ENCODE data around the gene CDH12. TPM values are rescaled to one million over a fixed set of nuclear protein-coding genes. Genes with fewer than 3 reads are reported as not detected.
"Not testable (repeated sequence)": the region's sequence is repeated elsewhere in the genome, so short reads cannot be mapped to it uniquely, and the experiment has no call there.

Gene CDH12
- total RNA-seq, 2 donors from 2014 or later, result 0.14 to 1.0 TPM

DNA sequence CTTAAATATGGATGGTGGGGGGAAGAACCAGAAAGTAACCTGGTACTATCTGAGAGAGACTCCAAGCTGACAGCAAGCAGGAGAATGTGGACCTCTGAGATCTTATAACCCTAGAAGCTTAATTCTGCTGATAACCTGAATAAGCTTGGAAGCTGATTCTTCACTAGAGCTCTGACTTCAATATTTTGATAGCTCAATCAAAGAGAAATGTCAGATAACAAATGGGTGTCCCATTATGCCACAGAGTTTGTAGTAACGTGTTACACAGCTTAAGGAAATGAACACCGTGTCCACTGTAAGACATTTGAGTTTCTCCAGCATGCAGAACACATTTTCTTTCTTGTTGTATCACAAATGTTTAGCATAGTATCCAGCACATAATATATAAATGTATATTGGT is 626.7 kb downstream of the CDH12 start:
- intact Hi-C loops (cut with DNase I), result no loop called here

DNA sequence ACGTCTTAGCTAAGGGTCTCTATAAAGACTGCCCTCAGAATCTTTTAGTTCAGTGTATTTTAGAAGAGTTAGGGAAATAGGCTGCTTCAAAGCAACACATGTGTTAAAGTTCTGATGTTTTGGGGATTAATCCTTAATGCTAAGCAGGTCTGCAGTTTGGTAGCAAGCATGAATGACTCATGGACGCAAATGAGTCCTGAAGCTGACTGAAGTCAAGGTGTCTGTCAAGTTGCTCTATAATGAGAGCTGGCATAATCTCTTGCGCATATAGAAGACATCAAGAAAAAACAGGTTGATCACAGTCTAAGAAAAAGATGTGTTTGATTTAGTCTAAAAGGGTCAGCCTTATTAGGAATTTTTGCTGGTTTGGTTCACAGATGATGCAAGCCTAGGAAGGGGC is 630.1 kb downstream of the CDH12 start:
- intact Hi-C loops (cut with DNase I), result no loop called here
- Histone ChIP-seq H3K4me3 (no peak overlapping the region), H3K4me1 (replicated peaks) (no peaks in the 10 kb centered on the region), H3K27me3 (replicated peaks; ENCODE audit: insufficient read depth) (no peaks in the 10 kb centered on the region), H3K27ac (no peak overlapping the region), H3K9me3 (no peaks in the 10 kb centered on the region), H3K36me3 (no peaks in the 10 kb centered on the region)
- no peak for DNase-seq (ENCODE audit: low spot score)
- WGBS, result 87% methylated on average over 3 of the region's 3 CpGs
- TF ChIP-seq POLR2AphosphoS5 (IDR thresholded peaks at IDR 0.05) (no peak), POLR2A (IDR thresholded peaks at IDR 0.05) (no peak)
- TF ChIP-seq, protein P1, sequence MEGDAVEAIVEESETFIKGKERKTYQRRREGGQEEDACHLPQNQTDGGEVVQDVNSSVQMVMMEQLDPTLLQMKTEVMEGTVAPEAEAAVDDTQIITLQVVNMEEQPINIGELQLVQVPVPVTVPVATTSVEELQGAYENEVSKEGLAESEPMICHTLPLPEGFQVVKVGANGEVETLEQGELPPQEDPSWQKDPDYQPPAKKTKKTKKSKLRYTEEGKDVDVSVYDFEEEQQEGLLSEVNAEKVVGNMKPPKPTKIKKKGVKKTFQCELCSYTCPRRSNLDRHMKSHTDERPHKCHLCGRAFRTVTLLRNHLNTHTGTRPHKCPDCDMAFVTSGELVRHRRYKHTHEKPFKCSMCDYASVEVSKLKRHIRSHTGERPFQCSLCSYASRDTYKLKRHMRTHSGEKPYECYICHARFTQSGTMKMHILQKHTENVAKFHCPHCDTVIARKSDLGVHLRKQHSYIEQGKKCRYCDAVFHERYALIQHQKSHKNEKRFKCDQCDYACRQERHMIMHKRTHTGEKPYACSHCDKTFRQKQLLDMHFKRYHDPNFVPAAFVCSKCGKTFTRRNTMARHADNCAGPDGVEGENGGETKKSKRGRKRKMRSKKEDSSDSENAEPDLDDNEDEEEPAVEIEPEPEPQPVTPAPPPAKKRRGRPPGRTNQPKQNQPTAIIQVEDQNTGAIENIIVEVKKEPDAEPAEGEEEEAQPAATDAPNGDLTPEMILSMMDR (IDR thresholded peaks at IDR 0.05), result no peak

More for the DNA sequence above, 626.7 kb downstream of the CDH12 start:
- no peaks in the 10 kb centered on the region for H3K4me1 ChIP-seq (replicated peaks)
- no peak for DNase-seq (ENCODE audit: low spot score)
- no peaks in the 10 kb centered on the region for H3K36me3 ChIP-seq
- WGBS, result 85% methylated on average over 2 of the region's 2 CpGs
- no peaks in the 10 kb centered on the region for H3K27me3 ChIP-seq (replicated peaks; ENCODE audit: insufficient read depth)
- TF ChIP-seq, protein P1 (IDR thresholded peaks at IDR 0.05), result no peak
- TF ChIP-seq POLR2AphosphoS5 (IDR thresholded peaks at IDR 0.05), result no peak
- TF ChIP-seq POLR2A (IDR thresholded peaks at IDR 0.05), result no peak
- no peak overlapping the region for H3K27ac ChIP-seq
- no peak overlapping the region for H3K4me3 ChIP-seq
- no peaks in the 10 kb centered on the region for H3K9me3 ChIP-seq

DNA sequence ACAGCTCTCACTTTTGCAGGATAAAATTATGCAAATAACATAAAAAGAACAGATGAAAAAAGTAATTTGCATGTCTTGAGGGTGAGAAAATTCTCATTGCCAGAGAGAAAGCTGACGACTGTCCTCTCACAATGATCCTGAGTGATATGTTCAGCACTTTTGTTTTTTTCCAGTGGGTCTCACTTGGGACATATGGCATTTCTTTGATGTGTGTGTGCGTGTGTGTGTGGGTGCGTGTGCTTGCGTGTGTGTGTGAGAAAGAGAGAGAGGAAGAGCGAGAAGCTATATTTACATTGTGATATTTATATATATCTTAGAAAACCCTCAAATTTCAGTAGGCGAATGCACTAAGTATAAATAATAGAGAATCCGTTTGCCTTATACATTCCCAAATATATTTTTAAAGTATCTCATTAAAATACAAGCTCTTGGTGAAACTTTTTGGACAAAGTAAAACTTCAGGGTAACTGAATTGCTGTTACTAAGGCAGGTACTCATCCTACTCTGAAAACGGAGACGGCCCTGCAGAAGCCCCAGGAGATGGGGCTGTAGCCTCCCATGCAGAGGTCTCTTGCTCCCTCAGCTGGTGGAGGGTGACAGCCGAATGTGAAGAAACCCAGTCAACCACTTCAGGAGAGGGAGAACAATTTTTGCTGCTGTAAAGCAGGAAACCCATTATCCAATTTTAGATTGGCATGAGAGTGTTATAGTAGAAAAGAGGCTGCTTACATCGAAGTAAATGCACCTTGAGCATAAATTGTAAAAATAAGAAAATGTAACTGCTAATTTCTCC is 639.2 kb downstream of the CDH12 start:
- 44% methylated on average over 9 of the region's 11 CpGs for WGBS
- not testable (repeated sequence) for DNase-seq (ENCODE audit: low spot score)

DNA sequence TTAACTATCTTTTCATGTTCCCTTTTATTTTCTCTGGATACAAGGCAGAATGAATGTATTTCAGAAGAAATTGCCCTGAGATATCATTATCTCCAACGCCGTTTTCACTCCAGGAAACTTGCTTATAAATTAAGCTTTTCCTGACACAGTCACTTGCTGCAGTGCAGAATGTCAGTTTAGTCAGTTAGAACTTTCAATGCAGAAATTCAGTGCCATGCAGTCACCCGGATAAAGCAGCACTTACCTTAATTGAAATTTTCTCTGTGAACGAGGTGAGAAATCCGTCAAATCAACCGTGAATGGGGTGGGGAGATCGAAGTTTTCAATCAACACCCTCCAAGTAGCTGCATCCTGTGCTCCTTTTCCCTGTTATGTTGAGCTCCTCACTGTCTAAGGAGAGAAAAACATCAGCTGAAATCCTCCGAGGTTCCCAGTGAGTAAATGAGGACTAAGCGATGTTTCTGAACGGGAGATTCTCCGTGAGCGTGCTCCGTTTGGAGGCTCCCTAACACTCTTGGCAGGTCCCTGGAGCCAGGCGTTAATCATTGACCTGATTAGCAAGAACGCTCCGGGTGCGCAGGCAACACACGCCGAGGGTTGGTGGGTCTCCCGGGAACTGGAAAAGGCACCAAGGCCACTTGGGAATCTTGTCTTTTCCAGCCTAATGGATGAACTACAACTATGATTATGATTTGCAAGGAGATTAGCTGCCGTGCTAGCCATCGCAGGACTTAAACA is 640.7 kb downstream of the CDH12 start:
- H3K4me3 ChIP-seq; H3K27ac ChIP-seq; H3K27me3 ChIP-seq (replicated peaks; ENCODE audit: insufficient read depth); H3K9me3 ChIP-seq; H3K4me1 ChIP-seq (replicated peaks); DNase-seq (ENCODE audit: low spot score); intact Hi-C loops (cut with DNase I); H3K36me3 ChIP-seq: not testable (repeated sequence)
- 13% methylated on average over 12 of the region's 22 CpGs for WGBS

More for the DNA sequence above, 639.2 kb downstream of the CDH12 start:
- H3K27me3 ChIP-seq (replicated peaks; ENCODE audit: insufficient read depth); H3K4me3 ChIP-seq; H3K27ac ChIP-seq; H3K36me3 ChIP-seq; H3K4me1 ChIP-seq (replicated peaks); intact Hi-C loops (cut with DNase I); H3K9me3 ChIP-seq: not testable (repeated sequence)

DNA sequence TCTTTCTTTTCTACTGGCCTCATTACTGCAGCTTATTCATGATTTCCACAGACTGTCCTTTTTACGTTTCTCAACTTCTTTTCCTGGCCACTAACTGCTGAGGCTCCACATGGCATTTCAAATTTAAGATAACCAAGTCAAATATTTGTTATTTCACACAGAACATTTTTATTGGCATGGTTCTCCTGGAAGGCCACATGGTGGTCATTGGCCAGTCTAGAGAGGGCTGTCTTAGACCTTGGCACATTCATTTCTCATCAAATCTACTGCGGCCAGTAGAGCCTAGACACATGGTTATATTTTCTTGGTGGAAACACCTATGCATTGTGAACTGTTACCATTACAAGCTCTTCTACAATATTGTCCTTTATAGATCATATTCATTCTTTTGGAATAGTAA is 644.7 kb downstream of the CDH12 start:
- intact Hi-C loops (cut with DNase I); H3K4me3 ChIP-seq; H3K4me1 ChIP-seq (replicated peaks); H3K27me3 ChIP-seq (replicated peaks; ENCODE audit: insufficient read depth); H3K9me3 ChIP-seq; H3K36me3 ChIP-seq; DNase-seq (ENCODE audit: low spot score); H3K27ac ChIP-seq: not testable (repeated sequence)
- 71% methylated on average over 2 of the region's 2 CpGs for WGBS

DNA sequence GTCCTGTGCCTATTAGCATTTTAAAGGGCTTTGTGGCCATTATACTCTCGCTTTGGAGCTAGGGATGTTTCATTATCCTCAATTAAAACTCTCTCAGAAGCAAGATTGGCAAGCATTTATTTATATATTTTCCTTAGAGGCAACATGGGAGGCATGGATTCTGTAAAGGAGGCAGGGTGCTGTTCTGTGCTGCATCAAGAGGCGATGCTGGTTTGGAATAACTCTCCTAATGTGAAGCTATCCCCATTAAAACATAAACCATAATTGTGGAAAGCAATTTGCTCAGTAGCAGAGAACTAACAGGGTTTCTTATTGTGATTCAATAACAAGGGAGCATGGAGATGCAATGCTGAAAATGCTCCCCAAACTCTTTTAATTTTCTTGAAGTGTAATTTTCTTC is 664.5 kb downstream of the CDH12 start:
- DNase-seq (ENCODE audit: low spot score); H3K4me1 ChIP-seq (replicated peaks); intact Hi-C loops (cut with DNase I); H3K27ac ChIP-seq; H3K36me3 ChIP-seq; H3K9me3 ChIP-seq; H3K27me3 ChIP-seq (replicated peaks; ENCODE audit: insufficient read depth); H3K4me3 ChIP-seq: not testable (repeated sequence)
- 93% methylated on average over 2 of the region's 2 CpGs for whole genome bisulfite sequencing

DNA sequence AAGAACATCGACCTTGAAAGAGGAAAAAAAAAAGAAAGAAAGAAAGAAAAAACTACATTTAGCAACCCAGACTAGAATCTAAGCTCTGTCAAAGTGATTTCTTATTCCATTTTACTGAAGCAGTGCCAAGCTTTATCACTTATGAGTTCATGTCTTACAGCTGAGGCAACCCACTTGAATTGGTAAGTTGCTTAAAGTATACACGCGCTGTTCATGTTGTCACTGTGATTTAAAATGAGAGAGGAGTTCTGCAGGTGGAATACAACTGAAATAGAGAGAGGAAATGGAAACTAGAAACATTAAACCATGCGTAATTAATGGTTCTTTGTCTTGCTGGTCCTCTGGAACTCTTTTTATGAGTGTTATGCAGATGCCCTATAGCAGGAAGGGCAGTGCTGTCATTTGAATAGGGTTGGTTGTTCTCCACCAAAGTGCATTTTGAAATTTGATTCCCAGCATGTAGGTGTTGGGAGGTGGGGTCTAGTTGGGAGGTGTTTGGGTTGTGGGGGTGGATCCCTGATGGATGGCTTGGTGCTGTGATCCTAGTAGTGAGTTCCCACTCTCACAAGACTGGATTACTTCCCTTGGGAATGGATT is 665.4 kb downstream of the CDH12 start:
- WGBS, result 81% methylated on average over 3 of the region's 4 CpGs
- not testable (repeated sequence) for DNase-seq (ENCODE audit: low spot score)

DNA sequence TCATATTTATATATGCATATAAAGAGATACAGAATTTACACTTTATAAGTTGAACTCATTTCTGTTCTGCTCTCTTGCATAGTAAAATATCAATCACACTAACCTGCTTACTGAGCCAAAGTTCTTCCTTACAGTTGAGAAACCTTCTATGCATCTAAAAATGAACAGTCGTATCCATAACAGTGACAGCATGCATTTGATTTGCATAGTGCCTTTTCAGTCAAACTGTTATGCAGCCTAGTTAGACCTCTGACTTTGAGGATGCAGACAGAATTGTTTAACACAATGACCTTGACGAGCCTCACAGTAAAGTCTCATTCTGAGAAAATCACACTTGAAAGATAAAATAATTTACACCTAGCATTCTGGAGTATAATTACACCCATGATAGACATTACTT is 683.9 kb downstream of the CDH12 start:
- H3K4me1 ChIP-seq (replicated peaks); H3K36me3 ChIP-seq; H3K9me3 ChIP-seq; intact Hi-C loops (cut with DNase I); DNase-seq (ENCODE audit: low spot score); H3K27me3 ChIP-seq (replicated peaks; ENCODE audit: insufficient read depth); H3K4me3 ChIP-seq; H3K27ac ChIP-seq: not testable (repeated sequence)
- 83% methylated on average over 2 of the region's 2 CpGs for whole genome bisulfite sequencing

More for the DNA sequence above, 665.4 kb downstream of the CDH12 start:
- H3K36me3 ChIP-seq; H3K4me1 ChIP-seq (replicated peaks); H3K9me3 ChIP-seq; intact Hi-C loops (cut with DNase I); H3K27ac ChIP-seq; H3K27me3 ChIP-seq (replicated peaks; ENCODE audit: insufficient read depth); H3K4me3 ChIP-seq: not testable (repeated sequence)

DNA sequence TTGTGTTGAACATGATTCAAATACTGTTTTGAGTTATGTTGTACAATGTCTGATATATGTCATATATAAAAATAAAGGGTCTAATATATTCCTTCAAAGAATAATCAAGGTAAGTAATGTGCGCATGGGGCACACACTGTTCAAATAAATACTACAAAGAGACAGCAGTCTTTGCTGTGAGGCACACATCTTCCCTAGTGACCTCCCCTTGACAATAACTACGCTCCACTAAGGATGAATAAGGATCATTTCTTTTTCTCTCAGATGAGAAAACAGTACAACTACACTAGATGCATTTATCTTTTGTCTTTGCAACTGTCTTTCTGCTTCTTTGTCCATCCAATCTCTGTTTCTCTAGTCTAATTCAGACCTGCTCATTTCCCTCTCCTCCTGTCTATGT is 684.4 kb downstream of the CDH12 start:
- intact Hi-C loops (cut with DNase I); H3K9me3 ChIP-seq; DNase-seq (ENCODE audit: low spot score); H3K4me3 ChIP-seq; H3K27me3 ChIP-seq (replicated peaks; ENCODE audit: insufficient read depth); H3K36me3 ChIP-seq; H3K27ac ChIP-seq; H3K4me1 ChIP-seq (replicated peaks): not testable (repeated sequence)
- WGBS, result no CpG with 5 or more reads among the region's 2 CpGs

DNA sequence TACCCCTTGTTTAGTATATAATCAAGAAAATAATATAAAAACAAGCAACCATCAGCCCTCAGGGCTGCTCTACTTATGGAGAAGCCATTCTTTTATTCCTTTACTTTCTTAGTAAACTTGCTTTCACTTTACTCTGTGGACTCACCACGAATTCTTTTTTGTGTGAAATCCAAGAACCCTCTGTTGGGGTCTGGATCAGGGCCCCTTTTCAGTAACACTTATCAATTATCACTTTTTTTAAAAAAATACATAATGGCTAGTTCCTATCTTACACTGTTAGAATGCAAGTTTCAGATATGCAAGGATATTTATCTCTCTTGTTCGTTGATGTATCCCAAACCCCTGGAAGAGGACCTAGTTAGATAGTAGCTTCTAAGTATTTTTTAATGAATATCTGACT is 687.2 kb downstream of the CDH12 start:
- H3K9me3 ChIP-seq; DNase-seq (ENCODE audit: low spot score); H3K27me3 ChIP-seq (replicated peaks; ENCODE audit: insufficient read depth); intact Hi-C loops (cut with DNase I); H3K4me1 ChIP-seq (replicated peaks); H3K27ac ChIP-seq; H3K36me3 ChIP-seq; H3K4me3 ChIP-seq: not testable (repeated sequence)
- WGBS, result 86% methylated on average over 2 of the region's 2 CpGs
